Endothelial cell of umbilical vein (primary cell): ENCODE measurements around the gene MSX2. TPM values are rescaled to one million over a fixed set of nuclear protein-coding genes. Genes with fewer than 3 reads are reported as not detected.

Experiments
- BruUV-seq: library from RNA; stranded (reverse); fragments of 400-500 nt; replicated peaks from 2 replicates; lab custom pipeline; 2021; lab: Mats Ljungman, UMichigan
- CTCF ChIA-PET: fragments of 300-600, 350-600 bp; sonication (Branson Sonifier 250); formaldehyde crosslinking; loops from one replicate; lab custom pipeline; 2021; ENCODE audit warnings: antibody characterized with exemption, inconsistent platforms; lab: Charles Lee
- POLR2A ChIA-PET: fragments of 300-600, 350-600 bp; sonication (Branson Sonifier 250); formaldehyde crosslinking; loops from one replicate; lab custom pipeline; 2021; ENCODE audit warnings: antibody characterized with exemption, inconsistent platforms; lab: Charles Lee
- DNase-seq: peaks from one replicate; pipeline ENCODE4 v3.0.0-alpha.2; 2011; ENCODE audit warnings: low read depth, low spot score
- FAIRE-seq: peaks from 2 replicates; lab custom pipeline; 2011; peaks lifted over from hg19 to GRCh38; lab: Jason Lieb, UNC
- H2AFZ ChIP-seq: 2 replicates; pipeline ENCODE4 v1.6.0; 2012; ENCODE audit warnings: low read depth, low read length, control low read depth, inconsistent platforms
- H3K27ac ChIP-seq: 2 replicates; pipeline ENCODE4 v1.5.1; 2011; ENCODE audit warnings: low read depth, mild to moderate bottlenecking, control low read depth, low read length, moderate library complexity; ENCODE audit not compliant: insufficient read depth
- H3K27me3 ChIP-seq, 2 experiments: 2 replicates each; pipeline versions ENCODE4 v1.6.0 to v1.6.1; 2011; ENCODE audit warnings: low read length in 2 of 2, mixed read lengths in 1 of 2; ENCODE audit not compliant: control insufficient read depth in 2 of 2, insufficient read depth in 2 of 2
- H3K36me3 ChIP-seq, 2 experiments: 2 replicates in 1 of 2; 3 replicates in 1 of 2; pipeline ENCODE4 v1.5.1; 2011; ENCODE audit warnings: low read length in 2 of 2, mild to moderate bottlenecking in 1 of 2, moderate library complexity in 1 of 2; ENCODE audit not compliant: control insufficient read depth in 2 of 2, insufficient read depth in 2 of 2; ENCODE audit errors: extremely low read depth in 1 of 2
- H3K4me1 ChIP-seq: 3 replicates; pipeline ENCODE4 v1.5.1; 2011; ENCODE audit warnings: mild to moderate bottlenecking, low read length; ENCODE audit not compliant: control insufficient read depth, insufficient read depth; ENCODE audit errors: extremely low read depth
- H3K4me2 ChIP-seq: 2 replicates; pipeline ENCODE4 v1.6.1; 2011; ENCODE audit warnings: low read length, control low read depth, mixed read lengths; ENCODE audit not compliant: insufficient read depth
- H3K4me3 ChIP-seq, 3 experiments: fragments of 200-600 bp in 1 of 3; sonication (generic), shearing (Covaris generic) in 1 of 3; replicated peaks in 1 of 3; 2 replicates each; pipeline ENCODE4 v1.5.1; 2011 to 2016; ENCODE audit warnings: control low read depth in 3 of 3, low read length in 3 of 3, mild to moderate bottlenecking in 2 of 3, inconsistent platforms in 1 of 3, low read depth in 1 of 3, moderate library complexity in 1 of 3; ENCODE audit not compliant: insufficient read depth in 1 of 3
- H3K79me2 ChIP-seq: 2 replicates; pipeline ENCODE4 v1.6.0; 2012; ENCODE audit warnings: low read length, inconsistent platforms; ENCODE audit not compliant: control insufficient read depth, insufficient read depth
- H3K9ac ChIP-seq: replicated peaks from 2 replicates; pipeline ENCODE3; 2011; ENCODE audit warnings: low read length, control low read depth; ENCODE audit not compliant: insufficient read depth; ENCODE audit errors: extremely low read depth
- H3K9me1 ChIP-seq: replicated peaks from 3 replicates; pipeline ENCODE4 v1.6.0; 2011; ENCODE audit warnings: mild to moderate bottlenecking, low read length; ENCODE audit not compliant: control insufficient read depth, insufficient read depth; ENCODE audit errors: extremely low read depth
- H3K9me3 ChIP-seq: replicated peaks from 2 replicates; pipeline ENCODE4 v1.5.1; 2012; ENCODE audit warnings: low read length, inconsistent platforms; ENCODE audit not compliant: control insufficient read depth, insufficient read depth
- H4K20me1 ChIP-seq: replicated peaks from 2 replicates; pipeline ENCODE3; 2011; ENCODE audit warnings: mild to moderate bottlenecking, low read length; ENCODE audit not compliant: control insufficient read depth, insufficient read depth; ENCODE audit errors: extremely low read depth
- EZH2 ChIP-seq: IDR thresholded peaks from 2 replicates; pipeline ENCODE4 v1.6.1; 2012; ENCODE audit warnings: borderline replicate concordance, low read depth, mild to moderate bottlenecking, moderate library complexity, low read length, inconsistent platforms; ENCODE audit not compliant: severe bottlenecking
- FOS ChIP-seq: IDR thresholded peaks from 2 replicates; pipeline ENCODE4 v1.6.1; 2011; ENCODE audit warnings: mild to moderate bottlenecking, low read length, moderate library complexity, borderline replicate concordance; ENCODE audit not compliant: insufficient read depth
- GATA2 ChIP-seq: IDR thresholded peaks from 2 replicates; pipeline ENCODE4 v1.7.0; 2011; ENCODE audit warnings: low read depth, mild to moderate bottlenecking, moderate library complexity, mixed read lengths, low read length; ENCODE audit not compliant: insufficient read length, insufficient read depth
- JUN ChIP-seq: IDR thresholded peaks from 2 replicates; pipeline ENCODE4 v1.6.1; 2011; ENCODE audit warnings: borderline replicate concordance, low read depth; ENCODE audit not compliant: insufficient read length, insufficient read depth
- MYC ChIP-seq: IDR thresholded peaks from one replicate; pipeline ENCODE4 v1.6.1; 2011; ENCODE audit warnings: mild to moderate bottlenecking, low read depth, low read length
- POLR2A ChIP-seq: IDR thresholded peaks from 2 replicates; pipeline ENCODE4 v1.6.1; 2012; ENCODE audit warnings: low read depth, mild to moderate bottlenecking, control low read depth, low read length
- POLR2AphosphoS5 ChIP-seq: IDR thresholded peaks from 2 replicates; pipeline ENCODE4 v1.6.1; 2012; ENCODE audit warnings: low read depth, mild to moderate bottlenecking, control low read depth, low read length, moderate library complexity; ENCODE audit not compliant: insufficient read depth
- dilution Hi-C: fragments of 300-500 bp; cut with MboI; formaldehyde crosslinking; loops from one replicate; pipeline ENCODE4 v1.15.0; 2019; ENCODE audit warnings: low sequenced_read_pairs; ENCODE audit not compliant: extremely low pct_ligation_motif_present
- intact Hi-C: fragments of 100-400 bp; cut with micrococcal nuclease; formaldehyde crosslinking; loops from one replicate; pipeline ENCODE4 v1.10.0; 2022
- polyA plus RNA-seq, 4 experiments: library from polyadenylated mRNA; depleted of rRNA in 3 of 4; stranded (reverse) in 3 of 4; unstranded in 1 of 4; fragments of >200 nt; gene quantifications; 2 replicates each; pipeline versions ENCODE4 v1.2.1 to v1.2.3, GENCODE V29; 2011 to 2012; ENCODE audit warnings: missing spikeins in 1 of 4
- total RNA-seq: library from RNA; stranded (reverse); gene quantifications from 2 replicates; pipeline ENCODE4 v1.2.3, GENCODE V29; 2021
- TF ChIP-seq, protein P1 (sequence below), 2 donors: IDR thresholded peaks; 1 replicate in 1 of 2; 2 replicates in 1 of 2; pipeline ENCODE4 v1.5.1; 2011; ENCODE audit warnings: low read length in 2 of 2, mild to moderate bottlenecking in 2 of 2, moderate library complexity in 2 of 2, control low read depth in 1 of 2, inconsistent platforms in 1 of 2, low read depth in 1 of 2; ENCODE audit not compliant: insufficient read depth in 1 of 2; ENCODE audit errors: extremely low read depth in 1 of 2
- TF ChIP-seq, protein P2 (sequence below): IDR thresholded peaks from 2 replicates; pipeline ENCODE4 v1.6.1; 2011; ENCODE audit not compliant: insufficient read depth, insufficient read length

The MSX2 gene
- total and polyA plus RNA-seq, 2 donors (not counting 3 experiments of a cell fraction or from before 2014, with no cell fraction given): not detected

DNA sequence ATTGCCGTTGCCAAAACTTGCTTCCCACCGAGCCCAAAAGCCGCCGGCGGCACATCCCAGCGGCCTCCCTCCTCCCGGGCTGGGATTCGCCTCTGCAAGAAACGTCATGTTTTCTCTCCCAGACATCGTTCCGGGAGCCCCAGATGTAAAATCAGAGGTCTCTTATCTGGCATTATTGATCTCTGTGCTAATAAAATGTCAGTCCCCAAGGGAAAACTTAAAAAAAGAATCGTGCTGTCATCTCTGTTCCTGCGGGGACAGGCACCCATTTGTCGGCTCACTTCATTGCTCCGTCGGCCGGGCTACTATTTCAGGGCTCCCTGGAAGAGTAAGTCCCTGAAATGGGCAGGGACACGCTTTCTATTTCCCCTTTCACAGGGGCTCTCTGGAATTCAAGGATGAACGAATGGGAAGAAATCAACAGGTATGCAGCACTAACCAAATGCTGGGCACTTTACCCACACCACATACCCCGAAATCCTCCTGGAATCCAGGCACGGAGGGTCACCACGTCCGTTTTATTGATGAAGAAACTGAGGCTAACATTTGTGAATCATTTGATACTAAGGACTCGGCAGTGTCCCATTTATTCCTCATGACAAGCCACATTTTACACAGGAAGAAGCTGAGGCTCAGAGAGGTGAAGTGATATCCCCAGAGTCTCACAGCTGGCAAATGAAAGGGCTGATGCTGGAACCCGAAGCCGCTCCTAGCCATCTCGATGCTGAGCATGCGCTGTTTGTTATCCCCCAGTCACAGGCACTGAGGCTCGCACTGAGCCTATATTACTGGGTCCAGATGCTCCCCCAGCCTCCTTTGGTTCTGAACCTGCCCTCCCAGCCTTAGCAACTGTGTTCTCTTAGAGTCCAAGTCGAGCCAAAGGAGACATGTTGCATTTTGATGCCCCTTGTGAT is 35.7 kb upstream of the MSX2 start:
- FAIRE-seq (no peak), DNase-seq (no peak)
- no peak overlapping the region for H3K27ac ChIP-seq
- POLR2A ChIA-PET: no interaction called here
- no peaks in the 10 kb centered on the region for H3K9me1 ChIP-seq
- no TSS peak for BruUV-seq
- no peak overlapping the region for H3K4me3 ChIP-seq
- dilution Hi-C loops: no loop called here
- CTCF ChIA-PET: no interaction called here
- H3K4me2 ChIP-seq: no peak overlapping the region
- no peaks in the 10 kb centered on the region for H4K20me1 ChIP-seq
- no peaks in the 10 kb centered on the region for H3K36me3 ChIP-seq
- intact Hi-C loops: no loop called here
- H2AFZ ChIP-seq: no peak overlapping the region
- H3K9me3 ChIP-seq: no peaks in the 10 kb centered on the region
- H3K9ac ChIP-seq: no peak overlapping the region
- no peaks in the 10 kb centered on the region for H3K4me1 ChIP-seq
- H3K27me3 ChIP-seq: no peaks in the 10 kb centered on the region
- no peak for TF ChIP-seq FOS
- TF ChIP-seq, protein P1, sequence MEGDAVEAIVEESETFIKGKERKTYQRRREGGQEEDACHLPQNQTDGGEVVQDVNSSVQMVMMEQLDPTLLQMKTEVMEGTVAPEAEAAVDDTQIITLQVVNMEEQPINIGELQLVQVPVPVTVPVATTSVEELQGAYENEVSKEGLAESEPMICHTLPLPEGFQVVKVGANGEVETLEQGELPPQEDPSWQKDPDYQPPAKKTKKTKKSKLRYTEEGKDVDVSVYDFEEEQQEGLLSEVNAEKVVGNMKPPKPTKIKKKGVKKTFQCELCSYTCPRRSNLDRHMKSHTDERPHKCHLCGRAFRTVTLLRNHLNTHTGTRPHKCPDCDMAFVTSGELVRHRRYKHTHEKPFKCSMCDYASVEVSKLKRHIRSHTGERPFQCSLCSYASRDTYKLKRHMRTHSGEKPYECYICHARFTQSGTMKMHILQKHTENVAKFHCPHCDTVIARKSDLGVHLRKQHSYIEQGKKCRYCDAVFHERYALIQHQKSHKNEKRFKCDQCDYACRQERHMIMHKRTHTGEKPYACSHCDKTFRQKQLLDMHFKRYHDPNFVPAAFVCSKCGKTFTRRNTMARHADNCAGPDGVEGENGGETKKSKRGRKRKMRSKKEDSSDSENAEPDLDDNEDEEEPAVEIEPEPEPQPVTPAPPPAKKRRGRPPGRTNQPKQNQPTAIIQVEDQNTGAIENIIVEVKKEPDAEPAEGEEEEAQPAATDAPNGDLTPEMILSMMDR (IDR thresholded peaks at IDR 0.05; ENCODE audit: extremely low read depth in 1 of 2, insufficient read depth in 1 of 2, low read depth in 1 of 2, low read length in 2 of 2): no peak
- TF ChIP-seq POLR2A: no peak
- TF ChIP-seq MYC: no peak
- no peak for TF ChIP-seq JUN
- TF ChIP-seq GATA2: no peak
- TF ChIP-seq, protein P2, sequence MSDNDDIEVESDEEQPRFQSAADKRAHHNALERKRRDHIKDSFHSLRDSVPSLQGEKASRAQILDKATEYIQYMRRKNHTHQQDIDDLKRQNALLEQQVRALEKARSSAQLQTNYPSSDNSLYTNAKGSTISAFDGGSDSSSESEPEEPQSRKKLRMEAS: no peak
- no peak for TF ChIP-seq POLR2AphosphoS5
- no peak for TF ChIP-seq EZH2
- H3K79me2 ChIP-seq: no peaks in the 10 kb centered on the region
